GM23248 (cell line): Measurements from ENCODE around the gene SEZ6L2. TPM values are rescaled to one million over a fixed set of nuclear protein-coding genes. Genes with fewer than 3 reads are reported as not detected.
"Not testable (repeated sequence)": the region's sequence is repeated elsewhere in the genome, so short reads cannot be mapped to it uniquely, and the experiment has no call there.

ENCODE experiments used
- DNase-seq: peaks from one replicate; pipeline ENCODE4 v3.0.0-alpha.2; 2015
- H2AFZ ChIP-seq: fragments of 200-600 bp; sonication (generic); 2 replicates; pipeline ENCODE4 v1.6.1; 2016; ENCODE audit warnings: antibody characterized with exemption
- H3F3A ChIP-seq: fragments of 200-600 bp; sonication (generic); 2 replicates; pipeline ENCODE4 v1.6.1; 2016; ENCODE audit warnings: mild to moderate bottlenecking, antibody characterized with exemption, mixed run types; ENCODE audit not compliant: insufficient read depth
- H3K27ac ChIP-seq: fragments of 200-600 bp; sonication (generic); 2 replicates; pipeline ENCODE4 v1.5.1; 2016; ENCODE audit warnings: mild to moderate bottlenecking
- H3K27me3 ChIP-seq: fragments of 200-600 bp; sonication (generic); replicated peaks from 2 replicates; pipeline ENCODE4 v1.6.1; 2016; ENCODE audit warnings: mild to moderate bottlenecking; ENCODE audit not compliant: insufficient read depth
- H3K36me3 ChIP-seq: fragments of 200-600 bp; sonication (generic); 2 replicates; pipeline ENCODE4 v1.6.1; 2016; ENCODE audit warnings: low read depth, mild to moderate bottlenecking
- H3K4me1 ChIP-seq: fragments of 200-600 bp; sonication (generic); 2 replicates; pipeline ENCODE4 v1.6.1; 2016; ENCODE audit warnings: mild to moderate bottlenecking; ENCODE audit not compliant: insufficient read depth
- H3K4me2 ChIP-seq: fragments of 200-600 bp; sonication (generic); one replicate; pipeline ENCODE4 v1.6.1; 2016; ENCODE audit warnings: mild to moderate bottlenecking; ENCODE audit not compliant: unreplicated experiment
- H3K4me3 ChIP-seq: fragments of 200-600 bp; sonication (generic); 2 replicates; pipeline ENCODE4 v1.5.1; 2016; ENCODE audit warnings: mild to moderate bottlenecking
- H3K79me2 ChIP-seq: fragments of 200-600 bp; sonication (generic); 2 replicates; pipeline ENCODE4 v1.6.1; 2016; ENCODE audit warnings: mild to moderate bottlenecking; ENCODE audit not compliant: insufficient read depth
- H3K9ac ChIP-seq: fragments of 200-600 bp; sonication (generic); 2 replicates; pipeline ENCODE4 v1.6.1; 2016; ENCODE audit warnings: mild to moderate bottlenecking
- H3K9me2 ChIP-seq: fragments of 200-600 bp; sonication (generic); 2 replicates; pipeline ENCODE4 v1.6.1; 2016; ENCODE audit warnings: mixed run types, mild to moderate bottlenecking, moderate library complexity; ENCODE audit not compliant: insufficient read depth
- H3K9me3 ChIP-seq: fragments of 200-600 bp; sonication (generic); one replicate; pipeline ENCODE4 v1.6.1; 2017; ENCODE audit warnings: low read depth
- H4K20me1 ChIP-seq: fragments of 200-600 bp; sonication (generic); 2 replicates; pipeline ENCODE4 v1.6.0; 2016; ENCODE audit not compliant: insufficient read depth
- EZH2 ChIP-seq: fragments of 200-600 bp; sonication (generic); IDR thresholded peaks from 2 replicates; pipeline ENCODE4 v1.6.1; 2018; ENCODE audit warnings: antibody characterized with exemption, mild to moderate bottlenecking; ENCODE audit not compliant: insufficient read depth, poor library complexity, severe bottlenecking
- EZH2phosphoT487 ChIP-seq: fragments of 200-600 bp; sonication (generic); IDR thresholded peaks from 2 replicates; pipeline ENCODE4 v1.6.1; 2018; ENCODE audit warnings: antibody characterized with exemption, moderate library complexity, mild to moderate bottlenecking, low read depth; ENCODE audit not compliant: insufficient read depth
- WGBS, 2 experiments: methylation state at CpG; one replicate each; pipeline ENCODE4 v1.1.6; 2015 to 2017; ENCODE audit warnings: low lambda C conversion rate in 2 of 2, low coverage in 1 of 2; ENCODE audit errors: missing lambda C conversion rate in 2 of 2; 5-methylcytosine and 5-hydroxymethylcytosine counted together
- in situ Hi-C: fragments of 300-500 bp; cut with MboI; formaldehyde crosslinking; loops from 2 replicates; pipeline ENCODE4 v1.15.0; 2020
- polyA plus RNA-seq: library from polyadenylated mRNA; unstranded; fragments of >200 nt; fragmentation: Nextera tagmentation; extraction: Ambion mirVana; gene quantifications from 2 replicates; pipeline ENCODE4 v1.2.1, GENCODE V29; 2016
- total RNA-seq: library from RNA; depleted of rRNA; stranded (reverse); fragments of >200 nt; shearing (Covaris generic); gene quantifications from 2 replicates; pipeline ENCODE4 v1.2.3, GENCODE V29; 2014

SEZ6L2 gene
- total and polyA plus RNA-seq, 2 experiments from 2014 or later, result 6.9 to 34.7 TPM

GRCh38 chr16:29837841-29838240 lies 61.5 kb downstream of the SEZ6L2 start:
- H3K27me3 ChIP-seq, result no peaks in the 10 kb centered on the region
- no peak overlapping the region for H3K27ac ChIP-seq
- no peaks in the 10 kb centered on the region for H4K20me1 ChIP-seq
- H3K9ac ChIP-seq, result no peak overlapping the region
- DNase-seq, result no peak
- H3K4me1 ChIP-seq, result no peaks in the 10 kb centered on the region
- in situ Hi-C loops, result no loop called here
- H3K4me2 ChIP-seq, result no peak overlapping the region
- H3K9me2 ChIP-seq, result no peaks in the 10 kb centered on the region
- H3K4me3 ChIP-seq, result no peak overlapping the region
- 92 to 96% methylated on average over 5 of the region's 5 CpGs for WGBS, 2 experiments
- H3K36me3 ChIP-seq, result peaks cover 63% of the 10 kb centered on the region
- H3K79me2 ChIP-seq, result peaks cover 36% of the 10 kb centered on the region
- no peaks in the 10 kb centered on the region for H3F3A ChIP-seq
- no peak overlapping the region for H2AFZ ChIP-seq
- TF ChIP-seq EZH2 (no peak), EZH2phosphoT487 (no peak)
- no peaks in the 10 kb centered on the region for H3K9me3 ChIP-seq

- H3K4me3 ChIP-seq, result no peak overlapping the region
- no peaks in the 10 kb centered on the region for H3K27me3 ChIP-seq
- H3K4me2 ChIP-seq, result no peak overlapping the region
- H3K79me2 ChIP-seq, result peaks cover 40% of the 10 kb centered on the region
- in situ Hi-C loops, result no loop called here
- no peaks in the 10 kb centered on the region for H3K9me3 ChIP-seq
- H3K4me1 ChIP-seq, result no peaks in the 10 kb centered on the region
- peaks cover 63% of the 10 kb centered on the region for H3K36me3 ChIP-seq
- DNase-seq, result no peak
- no peaks in the 10 kb centered on the region for H4K20me1 ChIP-seq
- no peak overlapping the region for H3K27ac ChIP-seq
- no peak overlapping the region for H3K9ac ChIP-seq
- TF ChIP-seq EZH2phosphoT487, result no peak
- no peak for TF ChIP-seq EZH2
- H3K9me2 ChIP-seq, result no peaks in the 10 kb centered on the region
- WGBS, 2 experiments, result 85 to 88% methylated on average over 13 to 15 of the region's 15 CpGs
- no peaks in the 10 kb centered on the region for H3F3A ChIP-seq
- no peak overlapping the region for H2AFZ ChIP-seq
Measured at GRCh38 chr16:29836623-29837022, 62.7 kb downstream of the SEZ6L2 start.

DNA sequence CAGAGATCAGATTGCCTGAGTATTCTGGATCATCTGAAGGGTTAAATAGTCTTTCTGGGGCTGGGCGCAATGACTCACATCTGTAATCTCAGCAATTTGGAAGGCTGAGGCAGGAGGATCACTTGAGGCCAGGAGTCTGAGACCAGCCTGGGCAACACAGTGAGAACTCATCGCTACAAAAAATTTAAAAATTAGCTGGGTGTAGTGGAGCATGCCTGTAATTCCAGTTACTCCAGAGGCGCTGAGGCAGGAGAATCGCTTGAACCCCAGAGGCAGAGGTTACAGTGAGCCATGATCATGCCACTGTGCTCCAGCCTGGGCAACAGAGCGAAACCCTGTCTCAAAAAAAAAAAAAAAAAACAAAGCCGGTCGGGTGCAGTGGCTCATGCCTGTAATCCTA lies 63.4 kb downstream of the SEZ6L2 start:
- Histone ChIP-seq H3K4me3 (no peak overlapping the region), H3K4me2 (no peak overlapping the region), H4K20me1 (no peaks in the 10 kb centered on the region), H3K9me2 (no peaks in the 10 kb centered on the region), H3K79me2 (peaks cover 47% of the 10 kb centered on the region), H2AFZ (no peak overlapping the region), H3K4me1 (no peaks in the 10 kb centered on the region), H3K27me3 (no peaks in the 10 kb centered on the region), H3K9me3 (no peaks in the 10 kb centered on the region), H3K27ac (no peak overlapping the region), H3K9ac (no peak overlapping the region), H3K36me3 (peaks cover 63% of the 10 kb centered on the region), H3F3A (no peaks in the 10 kb centered on the region)
- in situ Hi-C loops, result no loop called here
- no peak for TF ChIP-seq EZH2phosphoT487
- no peak for TF ChIP-seq EZH2
- no peak for DNase-seq
- 87 to 93% methylated on average over 7 of the region's 7 CpGs for WGBS, 2 experiments

GRCh38 chr16:29834079-29834478 lies 65.3 kb downstream of the SEZ6L2 start:
- Histone ChIP-seq H3K9ac (no peak overlapping the region), H3K9me3 (no peaks in the 10 kb centered on the region), H4K20me1 (no peaks in the 10 kb centered on the region), H3K9me2 (no peaks in the 10 kb centered on the region), H3K27me3 (no peaks in the 10 kb centered on the region), H2AFZ (no peak overlapping the region), H3K36me3 (peaks cover 50% of the 10 kb centered on the region), H3F3A (no peaks in the 10 kb centered on the region), H3K4me3 (no peak overlapping the region), H3K4me2 (no peak overlapping the region), H3K4me1 (no peaks in the 10 kb centered on the region), H3K79me2 (peaks cover 66% of the 10 kb centered on the region), H3K27ac (no peak overlapping the region)
- DNase-seq, result no peak
- WGBS, 2 experiments, result 90 to 94% methylated on average over 5 of the region's 5 CpGs
- in situ Hi-C loops, result no loop called here
- TF ChIP-seq EZH2 (no peak), EZH2phosphoT487 (no peak)

DNA sequence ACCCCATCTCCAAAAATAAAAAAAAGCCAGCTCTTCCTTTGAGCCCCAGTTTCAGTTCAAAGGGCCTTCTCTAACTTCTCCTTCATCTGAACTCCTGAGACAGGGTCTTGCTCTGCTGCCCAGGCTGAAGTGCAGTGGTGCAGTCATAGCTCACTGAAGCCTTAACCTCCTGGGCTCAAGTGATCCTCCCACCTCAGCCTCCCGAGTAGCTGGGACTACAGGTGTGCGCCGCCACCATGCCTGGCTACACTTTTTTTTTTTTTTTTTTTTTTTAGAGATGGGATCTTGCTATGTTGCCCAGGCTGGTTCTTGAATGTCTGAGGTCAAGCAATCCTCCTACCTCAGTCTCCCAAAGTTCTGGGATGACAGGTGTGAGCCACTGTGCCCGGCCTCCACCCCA lies 66.1 kb downstream of the SEZ6L2 start:
- H3K27ac ChIP-seq, in situ Hi-C loops, H3K4me2 ChIP-seq, H3K27me3 ChIP-seq, H3K9ac ChIP-seq, H2AFZ ChIP-seq, H3K9me3 ChIP-seq, H3K9me2 ChIP-seq, H3K4me3 ChIP-seq, H3K4me1 ChIP-seq, DNase-seq, H3F3A ChIP-seq, H4K20me1 ChIP-seq: not testable (repeated sequence)
- H3K36me3 ChIP-seq, result peaks cover 42% of the 10 kb centered on the region
- peaks cover 75% of the 10 kb centered on the region for H3K79me2 ChIP-seq
- 98 to 100% methylated on average over 4 of the region's 4 CpGs for WGBS, 2 experiments
